ENCODE measurements around the gene ENOX1. TPM values are rescaled to one million over a fixed set of nuclear protein-coding genes. Genes with fewer than 3 reads are reported as not detected.

Gene ENOX1
- total and polyA plus RNA-seq, 2 of the 8 experiments (the other 6 are each of a cell fraction or from before 2014, with no cell fraction given) = 0.23 to 0.37 TPM

GRCh38 chr13:43356567-43356966 lies 430.2 kb downstream of the ENOX1 start:
- Histone ChIP-seq H4K8ac (ENCODE audit: extremely low read depth, insufficient read depth, low read length) (no peak overlapping the region), H3K4me1 (replicated peaks in 1 of 4; ENCODE audit: control insufficient read depth in 3 of 4, insufficient read depth in 4 of 4, low read length in 3 of 4) (peaks cover 2 to 22% (median 11%) of the 10 kb centered on the region in 4 experiments; a peak in 6 of 7 replicates), H3K27ac (ENCODE audit: low read depth, low read length) (no peak overlapping the region), H3K9me3 (ENCODE audit: insufficient read depth in 2 of 2, low read depth in 1 of 2, low read length in 1 of 2) (no peaks in the 10 kb centered on the region), H4K20me1 (replicated peaks in 1 of 2; ENCODE audit: control insufficient read depth in 1 of 2, insufficient read depth in 2 of 2, low read length in 2 of 2) (no peaks in the 10 kb centered on the region), H2BK12ac (ENCODE audit: low read depth, low read length) (no peak overlapping the region), H4K5ac (ENCODE audit: insufficient read length, low read depth, low read length) (no peak overlapping the region), H2AK5ac (ENCODE audit: low read depth, low read length) (no peak overlapping the region), H3K18ac (ENCODE audit: extremely low read depth, low read length) (no peak overlapping the region), H3K4ac (replicated peaks; ENCODE audit: insufficient read length, low read depth, low read length) (no peak overlapping the region), H3K4me2 (ENCODE audit: insufficient read depth in 1 of 2, low read depth in 2 of 2, low read length in 2 of 2) (no peak overlapping the region), H2BK5ac (ENCODE audit: low read depth, low read length) (no peak overlapping the region), H3K36me3 (ENCODE audit: control insufficient read depth in 2 of 4, insufficient read depth in 4 of 4, low read length in 3 of 4) (no peaks in the 10 kb centered on the region), H3K56ac (replicated peaks; ENCODE audit: insufficient read length, low read depth, low read length) (no peak overlapping the region), H4K91ac (replicated peaks; ENCODE audit: insufficient read length, low read length) (no peak overlapping the region), H3K23ac (ENCODE audit: insufficient read length) (no peak overlapping the region), H3K14ac (ENCODE audit: insufficient read length) (no peak overlapping the region), H3K4me3 (ENCODE audit: extremely low read depth in 1 of 4, insufficient read depth in 2 of 4, low read depth in 3 of 4, low read length in 4 of 4) (no peak overlapping the region), H3K79me1 (ENCODE audit: low read depth, low read length) (no peaks in the 10 kb centered on the region), H2BK20ac (ENCODE audit: low read length) (no peak overlapping the region), H3K79me2 (ENCODE audit: control insufficient read depth in 1 of 2, insufficient read depth in 2 of 2, low read length in 2 of 2) (no peaks in the 10 kb centered on the region), H2AFZ (ENCODE audit: low read length) (no peak overlapping the region), H3K23me2 (ENCODE audit: low read depth, low read length) (0 out of 2 replicates have a peak, but pooled peaks cover 2% of the 10 kb centered on the region), H3K9ac (replicated peaks in 1 of 4; ENCODE audit: extremely low read depth in 1 of 4, low read depth in 3 of 4, low read length in 3 of 4) (no peak overlapping the region), H2BK15ac (ENCODE audit: low read length) (no peak overlapping the region), H2BK120ac (replicated peaks; ENCODE audit: low read depth, low read length) (no peak overlapping the region), H3K27me3 (replicated peaks in 1 of 4; ENCODE audit: control insufficient read depth in 3 of 4, extremely low read depth in 1 of 4, insufficient read depth in 3 of 4, low read length in 3 of 4) (no peaks in the 10 kb centered on the region)
- ChIA-PET CTCF (ENCODE audit: partially characterized antibody) (interaction anchor here (1.2 to 1.4 kb wide), 2 partner anchors 50 to 62 kb away, joined by 3 read pairs; no protein-coding TSS in a partner anchor), POLR2A (ENCODE audit: partially characterized antibody) (no interaction called here)
- 88% methylated on average over 5 of the region's 5 CpGs; no CpG with 5 or more reads in 1 of the 2 experiments for WGBS, 2 experiments (ENCODE audit: extremely low coverage in 1 of 2, insufficient coverage in 1 of 2, insufficient read length in 1 of 2, insufficient replicate concordance in 2 of 2, low coverage in 1 of 2, low lambda C conversion rate in 2 of 2, missing lambda C conversion rate in 1 of 2)
- FAIRE-seq (no peak), DNase-seq (ENCODE audit: low read depth in 1 of 2, low spot score in 2 of 2) (no peak)
- no peak for TF ChIP-seq CBX5 (IDR thresholded peaks at IDR 0.05; ENCODE audit: low read depth, low read length)
- TF ChIP-seq MAFK (IDR thresholded peaks at IDR 0.05; ENCODE audit: low read depth, low read length) = no peak
- no peak for TF ChIP-seq CTBP2 (IDR thresholded peaks at IDR 0.05; ENCODE audit: borderline replicate concordance, insufficient read depth, insufficient read length, low read length)

Data from H1 (cell line).